Measurements from ENCODE around the gene ANKRD10. TPM values are rescaled to one million over a fixed set of nuclear protein-coding genes. Genes with fewer than 3 reads are reported as not detected.

ANKRD10 gene
- total and polyA plus RNA-seq, 2 donors (not counting 3 experiments of a cell fraction or from before 2014, with no cell fraction given), result 44.5 to 94.1 TPM

DNA sequence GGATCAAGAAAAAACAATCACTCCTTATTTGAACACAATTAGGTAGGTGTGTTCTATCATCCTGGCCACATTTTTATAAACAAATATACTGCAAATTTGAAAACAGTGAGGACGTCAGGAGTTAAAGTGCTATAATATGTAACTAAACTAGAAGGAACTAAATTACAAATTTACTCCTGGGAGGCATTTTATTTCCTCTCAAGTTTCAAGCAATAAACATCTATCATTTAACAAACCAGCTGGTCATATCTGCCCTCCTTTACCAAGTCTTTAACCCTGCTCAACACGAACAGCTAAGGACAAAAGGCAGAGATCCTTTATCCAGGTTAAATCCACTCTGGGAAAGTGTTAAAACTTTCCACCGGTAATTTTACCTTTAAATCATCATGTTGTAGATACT, 26.5 kb downstream of the ANKRD10 start:
- POLR2A ChIA-PET, result no interaction called here
- TF ChIP-seq GATA2 (IDR thresholded peaks at IDR 0.05; ENCODE audit: insufficient read depth, insufficient read length, low read depth, low read length) (no peak), FOS (IDR thresholded peaks at IDR 0.05; ENCODE audit: borderline replicate concordance, insufficient read depth, low read length) (no peak)
- TF ChIP-seq, protein P1, sequence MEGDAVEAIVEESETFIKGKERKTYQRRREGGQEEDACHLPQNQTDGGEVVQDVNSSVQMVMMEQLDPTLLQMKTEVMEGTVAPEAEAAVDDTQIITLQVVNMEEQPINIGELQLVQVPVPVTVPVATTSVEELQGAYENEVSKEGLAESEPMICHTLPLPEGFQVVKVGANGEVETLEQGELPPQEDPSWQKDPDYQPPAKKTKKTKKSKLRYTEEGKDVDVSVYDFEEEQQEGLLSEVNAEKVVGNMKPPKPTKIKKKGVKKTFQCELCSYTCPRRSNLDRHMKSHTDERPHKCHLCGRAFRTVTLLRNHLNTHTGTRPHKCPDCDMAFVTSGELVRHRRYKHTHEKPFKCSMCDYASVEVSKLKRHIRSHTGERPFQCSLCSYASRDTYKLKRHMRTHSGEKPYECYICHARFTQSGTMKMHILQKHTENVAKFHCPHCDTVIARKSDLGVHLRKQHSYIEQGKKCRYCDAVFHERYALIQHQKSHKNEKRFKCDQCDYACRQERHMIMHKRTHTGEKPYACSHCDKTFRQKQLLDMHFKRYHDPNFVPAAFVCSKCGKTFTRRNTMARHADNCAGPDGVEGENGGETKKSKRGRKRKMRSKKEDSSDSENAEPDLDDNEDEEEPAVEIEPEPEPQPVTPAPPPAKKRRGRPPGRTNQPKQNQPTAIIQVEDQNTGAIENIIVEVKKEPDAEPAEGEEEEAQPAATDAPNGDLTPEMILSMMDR (IDR thresholded peaks at IDR 0.05; ENCODE audit: extremely low read depth in 1 of 2, insufficient read depth in 1 of 2, low read depth in 1 of 2, low read length in 2 of 2), result no peak
- no TSS peak for BruUV-seq (replicated peaks)

DNA sequence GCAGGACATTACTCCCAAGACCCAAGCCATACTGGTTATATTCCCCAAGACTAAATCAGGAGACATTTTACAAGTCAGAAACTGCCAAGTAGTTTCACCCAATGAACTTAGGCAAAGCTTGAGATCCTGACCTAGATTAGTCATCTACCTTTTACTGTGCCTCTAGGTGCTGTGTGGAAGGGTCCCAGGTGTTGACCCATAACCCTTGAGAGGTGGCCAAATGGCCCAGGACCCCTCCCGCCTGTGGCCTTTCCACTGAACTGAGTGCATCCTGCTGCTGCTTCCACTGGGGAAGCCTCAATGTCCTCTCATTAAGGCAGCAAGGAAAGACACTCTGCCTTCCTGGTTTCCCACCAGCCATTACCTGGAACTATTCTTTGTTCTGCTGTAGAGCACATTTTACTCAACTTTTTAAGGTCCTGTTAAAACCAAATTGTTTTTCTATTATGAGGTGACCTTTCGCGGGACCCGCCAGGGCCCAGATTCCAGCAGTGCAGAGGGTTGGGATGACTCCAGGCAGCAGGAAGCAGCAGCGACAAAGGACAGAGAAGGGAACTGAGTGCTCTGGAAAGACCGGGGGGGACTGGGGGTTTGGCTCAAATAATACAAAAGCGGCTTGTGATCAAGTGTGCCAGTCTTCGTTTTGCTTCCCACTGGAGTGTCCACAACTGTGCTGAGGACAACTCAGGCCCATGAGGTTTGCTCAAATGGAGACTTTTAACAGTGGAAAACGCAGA, 27.1 kb downstream of the ANKRD10 start:
- no peak overlapping the region for H3K4me2 ChIP-seq (ENCODE audit: insufficient read depth, low read length)
- H3K4me3 ChIP-seq (replicated peaks in 1 of 3; ENCODE audit: insufficient read depth in 1 of 3, low read depth in 1 of 3, low read length in 3 of 3), result no peak overlapping the region
- peaks cover 0 to 2% of the 10 kb centered on the region in 2 experiments for H3K36me3 ChIP-seq (ENCODE audit: control insufficient read depth in 2 of 2, extremely low read depth in 1 of 2, insufficient read depth in 2 of 2, low read length in 2 of 2)
- no peaks in the 10 kb centered on the region for H3K9me3 ChIP-seq (replicated peaks; ENCODE audit: control insufficient read depth, insufficient read depth, low read length)
- CTCF ChIA-PET, result no interaction called here
- H3K9ac ChIP-seq (replicated peaks; ENCODE audit: extremely low read depth, insufficient read depth, low read length), result no peak overlapping the region
- H3K27ac ChIP-seq (ENCODE audit: insufficient read depth, low read depth, low read length), result no peak overlapping the region
- POLR2A ChIA-PET, result no interaction called here
- H3K79me2 ChIP-seq (ENCODE audit: control insufficient read depth, insufficient read depth, low read length), result no peaks in the 10 kb centered on the region
- no peaks in the 10 kb centered on the region for H3K9me1 ChIP-seq (replicated peaks; ENCODE audit: control insufficient read depth, extremely low read depth, insufficient read depth, low read length)
- no peaks in the 10 kb centered on the region for H3K27me3 ChIP-seq (ENCODE audit: control insufficient read depth in 2 of 2, insufficient read depth in 2 of 2, low read length in 2 of 2)
- TF ChIP-seq MYC (IDR thresholded peaks at IDR 0.05; ENCODE audit: low read depth, low read length) (no peak), GATA2 (IDR thresholded peaks at IDR 0.05; ENCODE audit: insufficient read depth, insufficient read length, low read depth, low read length) (no peak), POLR2A (IDR thresholded peaks at IDR 0.05; ENCODE audit: low read depth, low read length) (no peak), EZH2 (IDR thresholded peaks at IDR 0.05; ENCODE audit: borderline replicate concordance, low read depth, low read length, severe bottlenecking) (no peak), JUN (IDR thresholded peaks at IDR 0.05; ENCODE audit: borderline replicate concordance, insufficient read depth, insufficient read length, low read depth) (no peak), FOS (IDR thresholded peaks at IDR 0.05; ENCODE audit: borderline replicate concordance, insufficient read depth, low read length) (no peak), POLR2AphosphoS5 (IDR thresholded peaks at IDR 0.05; ENCODE audit: insufficient read depth, low read depth, low read length) (no peak)
- TF ChIP-seq, protein P1 (IDR thresholded peaks at IDR 0.05; ENCODE audit: extremely low read depth in 1 of 2, insufficient read depth in 1 of 2, low read depth in 1 of 2, low read length in 2 of 2), result no peak
- TF ChIP-seq, protein P2, sequence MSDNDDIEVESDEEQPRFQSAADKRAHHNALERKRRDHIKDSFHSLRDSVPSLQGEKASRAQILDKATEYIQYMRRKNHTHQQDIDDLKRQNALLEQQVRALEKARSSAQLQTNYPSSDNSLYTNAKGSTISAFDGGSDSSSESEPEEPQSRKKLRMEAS (IDR thresholded peaks at IDR 0.05; ENCODE audit: insufficient read depth, insufficient read length), result no peak
- no TSS peak for BruUV-seq (replicated peaks)
- no peak overlapping the region for H2AFZ ChIP-seq (ENCODE audit: low read depth, low read length)
- dilution Hi-C loops (cut with MboI; ENCODE audit: extremely low pct_ligation_motif_present, low sequenced_read_pairs), result no loop called here
- H3K4me1 ChIP-seq (ENCODE audit: control insufficient read depth, extremely low read depth, insufficient read depth, low read length), result no peaks in the 10 kb centered on the region
- intact Hi-C loops (cut with micrococcal nuclease), result no loop called here
- DNase-seq (ENCODE audit: low read depth, low spot score) (no peak), FAIRE-seq (no peak)
- no peaks in the 10 kb centered on the region for H4K20me1 ChIP-seq (replicated peaks; ENCODE audit: control insufficient read depth, extremely low read depth, insufficient read depth, low read length)

More for the DNA sequence above, 26.5 kb downstream of the ANKRD10 start:
- Histone ChIP-seq H4K20me1 (replicated peaks; ENCODE audit: control insufficient read depth, extremely low read depth, insufficient read depth, low read length) (no peaks in the 10 kb centered on the region), H3K4me3 (replicated peaks in 1 of 3; ENCODE audit: insufficient read depth in 1 of 3, low read depth in 1 of 3, low read length in 3 of 3) (no peak overlapping the region), H3K79me2 (ENCODE audit: control insufficient read depth, insufficient read depth, low read length) (no peaks in the 10 kb centered on the region), H3K9me3 (replicated peaks; ENCODE audit: control insufficient read depth, insufficient read depth, low read length) (no peaks in the 10 kb centered on the region), H3K4me1 (ENCODE audit: control insufficient read depth, extremely low read depth, insufficient read depth, low read length) (no peaks in the 10 kb centered on the region), H3K27me3 (ENCODE audit: control insufficient read depth in 2 of 2, insufficient read depth in 2 of 2, low read length in 2 of 2) (no peaks in the 10 kb centered on the region), H3K36me3 (ENCODE audit: control insufficient read depth in 2 of 2, extremely low read depth in 1 of 2, insufficient read depth in 2 of 2, low read length in 2 of 2) (peaks cover 0 to 5% of the 10 kb centered on the region in 2 experiments), H2AFZ (ENCODE audit: low read depth, low read length) (no peak overlapping the region), H3K9me1 (replicated peaks; ENCODE audit: control insufficient read depth, extremely low read depth, insufficient read depth, low read length) (no peaks in the 10 kb centered on the region), H3K9ac (replicated peaks; ENCODE audit: extremely low read depth, insufficient read depth, low read length) (no peak overlapping the region), H3K27ac (ENCODE audit: insufficient read depth, low read depth, low read length) (no peak overlapping the region), H3K4me2 (ENCODE audit: insufficient read depth, low read length) (no peak overlapping the region)
- dilution Hi-C loops (cut with MboI; ENCODE audit: extremely low pct_ligation_motif_present, low sequenced_read_pairs), result no loop called here
- no peak for DNase-seq (ENCODE audit: low read depth, low spot score)
- FAIRE-seq, result no peak
- intact Hi-C loops (cut with micrococcal nuclease), result no loop called here
- CTCF ChIA-PET, result interaction anchor here (1.4 kb wide), 1 partner anchor 12 kb away, joined by 3 read pairs; no protein-coding TSS in a partner anchor

Measured in endothelial cell of umbilical vein (primary cell).